SU-DHL-6 (cell line): ENCODE results near the gene SUV39H1.

Experiments
- CTCF ChIP-seq: fragments of 200-600 bp; sonication (generic); IDR thresholded peaks from one replicate; pipeline ENCODE4 v1.5.1; 2017; ENCODE audit warnings: antibody characterized with exemption, mild to moderate bottlenecking, low read length, moderate library complexity; ENCODE audit not compliant: insufficient read depth, poor library complexity, severe bottlenecking
- EZH2phosphoT487 ChIP-seq: fragments of 200-600 bp; sonication (generic), shearing (Covaris generic); conservative IDR thresholded peaks from 2 replicates; pipeline ENCODE4 v1.6.1; 2018; ENCODE audit warnings: mild to moderate bottlenecking, antibody characterized with exemption, low read length, moderate library complexity, mixed read lengths

- TF ChIP-seq CTCF: no peak
- no peak for TF ChIP-seq EZH2phosphoT487
These were observed 7.2 kb upstream of the SUV39H1 start for GRCh38 chrX:48689208-48689920.
